K562 (cell line): ENCODE results near the gene ADAMTS14. TPM values are rescaled to one million over a fixed set of nuclear protein-coding genes. Genes with fewer than 3 reads are reported as not detected.
A peak's percentile ranks its signal among the peaks of the same experiment; 100 is the strongest.

Experiments
- ATAC-seq: fragments of 200-7000 bp; cut with Tn5 transposase; 3 replicates; pipeline ENCODE4 v1.9.1; 2020; ENCODE audit warnings: moderate library complexity
- BruUV-seq: library from RNA; stranded (reverse); fragments of 400-500 nt; replicated peaks from 2 replicates; lab custom pipeline; 2021; lab: Mats Ljungman, UMichigan
- CTCF ChIA-PET: fragments of 300-600 bp; formaldehyde crosslinking; extraction: SDS; loops from one replicate; lab custom pipeline; 2021; ENCODE audit warnings: low intra/inter-chr PET ratio; lab: Yijun Ruan, JAX
- POLR2A ChIA-PET: fragments of 300-600, 350-650 bp; sonication (Branson Sonifier 250); formaldehyde crosslinking; extraction: SDS; loops from one replicate; lab custom pipeline; 2021; ENCODE audit warnings: antibody characterized with exemption, inconsistent platforms; lab: Yijun Ruan, JAX
- DNase-seq, 4 experiments: peaks; one replicate each; pipeline versions ENCODE4 v3.0.0 to v3.0.0-alpha.2; 2011 to 2018; ENCODE audit warnings: low spot score in 3 of 4, mixed read lengths in 3 of 4; ENCODE audit errors: extremely low read depth in 1 of 4
- FAIRE-seq: peaks from 2 replicates; lab custom pipeline; 2011; peaks lifted over from hg19 to GRCh38; lab: Jason Lieb, UNC
- H2AFZ ChIP-seq: 2 replicates; pipeline ENCODE4 v1.6.0; 2011; ENCODE audit warnings: low read depth, low read length, control low read depth, inconsistent platforms
- H3K27ac ChIP-seq: fragments of 200-600 bp; 3 replicates; pipeline ENCODE4 v1.8.0; 2011; ENCODE audit warnings: low read depth, mild to moderate bottlenecking, control low read depth, inconsistent platforms, low read length, moderate library complexity, mixed read lengths; ENCODE audit errors: extremely low read depth
- H3K27me3 ChIP-seq, 2 experiments: fragments of 300-600 bp in 1 of 2; 2 replicates in 1 of 2; 3 replicates in 1 of 2; pipeline versions ENCODE4 v1.6.0 to v1.8.0; 2011; ENCODE audit warnings: inconsistent platforms in 2 of 2, low read length in 2 of 2, mild to moderate bottlenecking in 1 of 2, mixed read lengths in 1 of 2, moderate library complexity in 1 of 2; ENCODE audit not compliant: control insufficient read depth in 2 of 2, insufficient read depth in 2 of 2
- H3K36me3 ChIP-seq: fragments of 300-600 bp; 3 replicates; pipeline ENCODE4 v1.8.0; 2011; ENCODE audit warnings: mild to moderate bottlenecking, low read length, inconsistent platforms; ENCODE audit not compliant: control insufficient read depth, insufficient read depth
- H3K4me1 ChIP-seq, 2 experiments: fragments of 200-600 bp in 1 of 2; replicated peaks in 1 of 2; 2 replicates in 1 of 2; 3 replicates in 1 of 2; pipeline versions ENCODE4 v1.5.1 to v1.8.0; 2011; ENCODE audit warnings: inconsistent platforms in 2 of 2, low read length in 2 of 2, mild to moderate bottlenecking in 1 of 2, mixed read lengths in 1 of 2, moderate library complexity in 1 of 2; ENCODE audit not compliant: control insufficient read depth in 2 of 2, insufficient read depth in 2 of 2
- H3K4me2 ChIP-seq: 2 replicates; pipeline ENCODE4 v1.6.1; 2011; ENCODE audit warnings: low read length, control low read depth, inconsistent platforms, mixed read lengths; ENCODE audit not compliant: insufficient read depth
- H3K4me3 ChIP-seq: fragments of 200-600 bp; sonication (generic), shearing (Covaris generic); 2 replicates; pipeline ENCODE4 v1.5.1; 2016; ENCODE audit warnings: control low read depth, inconsistent platforms
- H3K79me2 ChIP-seq: fragments of 200-600 bp; 3 replicates; pipeline ENCODE4 v1.8.0; 2011; ENCODE audit warnings: low read length, inconsistent platforms; ENCODE audit not compliant: control insufficient read depth, insufficient read depth
- H3K9ac ChIP-seq, 2 experiments: 2 replicates each; pipeline versions ENCODE4 v1.6.0 to v1.6.1; 2011; ENCODE audit warnings: low read depth in 2 of 2, low read length in 2 of 2, control low read depth in 1 of 2, inconsistent platforms in 1 of 2, mild to moderate bottlenecking in 1 of 2, mixed read lengths in 1 of 2; ENCODE audit not compliant: insufficient read depth in 1 of 2
- H3K9me1 ChIP-seq: one replicate; pipeline ENCODE4 v1.6.0; 2011; ENCODE audit warnings: inconsistent platforms, mild to moderate bottlenecking, low read length, moderate library complexity; ENCODE audit not compliant: control insufficient read depth, insufficient read depth
- H3K9me3 ChIP-seq: replicated peaks from 2 replicates; pipeline ENCODE4 v1.5.1; 2011; ENCODE audit warnings: low read depth, low read length, inconsistent platforms; ENCODE audit not compliant: control insufficient read depth, insufficient read depth
- H4K20me1 ChIP-seq: replicated peaks from 2 replicates; pipeline ENCODE4 v1.6.1; 2011; ENCODE audit warnings: low read length, inconsistent platforms, mixed read lengths; ENCODE audit not compliant: control insufficient read depth, insufficient read depth
- CSDE1 ChIP-seq, 2 experiments: fragments of 450-650 bp; IDR thresholded peaks; 2 replicates each; pipeline ENCODE4 v1.6.1; 2016; ENCODE audit warnings: mild to moderate bottlenecking in 1 of 2
- CTCFL ChIP-seq: IDR thresholded peaks from 2 replicates; pipeline ENCODE4 v1.6.1; 2011; ENCODE audit warnings: borderline replicate concordance, low read depth, mild to moderate bottlenecking, moderate library complexity, low read length; ENCODE audit not compliant: insufficient read depth, poor library complexity, severe bottlenecking
- POLR3A ChIP-seq: IDR thresholded peaks from 2 replicates; pipeline ENCODE4 v1.6.1; 2011; ENCODE audit warnings: borderline replicate concordance, mild to moderate bottlenecking, moderate library complexity; ENCODE audit not compliant: insufficient read length, insufficient read depth; ENCODE audit errors: extremely low read depth
- ZBED1 ChIP-seq: IDR thresholded peaks from 2 replicates; pipeline ENCODE4 v1.6.1; 2014
- ZNF639 ChIP-seq, 2 experiments: fragments of 200-800 bp in 1 of 2; sonication (Bioruptor generic) in 1 of 2; sonication (generic) in 1 of 2; formaldehyde crosslinking in 1 of 2; IDR thresholded peaks in 1 of 2; conservative IDR thresholded peaks in 1 of 2; 2 replicates each; pipeline versions ENCODE4 v1.5.0 to v1.6.1; 2016 to 2020; ENCODE audit warnings: missing compliant biosample characterization in 1 of 2, missing genetic modification characterization in 1 of 2, missing genetic modification reagents in 1 of 2
- WGBS: fragments of 100-300 bp; shearing (Covaris generic); methylation state at CpG from one replicate; pipeline ENCODE4 v1.1.6; 2016; ENCODE audit warnings: low coverage, mixed read lengths; ENCODE audit not compliant: insufficient coverage; ENCODE audit errors: missing lambda C conversion rate; 5-methylcytosine and 5-hydroxymethylcytosine counted together
- in situ Hi-C: fragments of 300-500 bp; cut with MboI; formaldehyde crosslinking; loops from 4 replicates; pipeline ENCODE4 v1.15.0; 2018; ENCODE audit warnings: inconsistent platforms, mixed read lengths
- intact Hi-C: fragments of 100-400 bp; cut with micrococcal nuclease; formaldehyde crosslinking; loops from 2 replicates; pipeline ENCODE4 v1.14.2; 2022
- polyA plus RNA-seq, 8 experiments: library from polyadenylated mRNA; depleted of rRNA in 4 of 8; stranded (reverse) in 5 of 8; unstranded in 3 of 8; fragments of >200 nt; fragmentation: Nextera tagmentation in 2 of 8; fragmentation: Illumina TruSeq in 1 of 8; extraction: Ambion mirVana in 2 of 8; extraction: Trizol in 1 of 8; gene quantifications; 2 replicates each; pipeline versions ENCODE4 v1.2.1 to v1.2.3, GENCODE V29; 2011 to 2014; ENCODE audit warnings: inconsistent platforms in 1 of 8, missing spikeins in 1 of 8
- total RNA-seq, 7 experiments: library from RNA; depleted of rRNA in 6 of 7; stranded (reverse); fragments of >200 nt in 6 of 7; fragmentation: Illumina TruSeq in 2 of 7; extraction: Trizol in 2 of 7; gene quantifications; 2 replicates each; pipeline versions ENCODE4 v1.2.1 to v1.2.3, GENCODE V29; 2011 to 2021; ENCODE audit warnings: low replicate concordance in 1 of 7

Gene ADAMTS14
- total and polyA plus RNA-seq, 9 of the 15 experiments (the other 6 are each of a cell fraction or from before 2014, with no cell fraction given), result 0.04 to 37.4 (median 15.9) TPM

DNA sequence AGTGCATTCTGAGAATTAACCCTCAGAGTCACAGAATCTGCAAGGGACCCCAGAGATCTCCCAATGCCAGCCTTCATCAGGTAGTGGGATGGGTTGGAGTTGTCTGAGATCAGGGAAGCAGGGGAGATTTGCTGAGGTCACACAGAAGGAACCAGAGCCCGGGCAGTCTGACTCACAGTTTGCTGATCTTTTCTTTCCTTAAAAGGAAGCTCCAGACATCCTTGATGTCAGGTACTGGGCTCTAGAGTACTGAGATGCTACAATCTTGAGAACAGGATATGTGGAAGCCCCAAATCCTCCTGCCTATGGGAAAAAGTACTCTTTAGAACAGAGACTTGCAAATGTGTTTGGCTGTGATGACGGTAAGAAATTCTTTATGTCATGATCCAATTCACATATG, 112.2 kb downstream of the ADAMTS14 start (continued):
- TF ChIP-seq ZBED1 (no peak), ZNF639 (CRISPR knock-in tag; conservative IDR thresholded peaks at IDR 0.05 in 1 of 2, IDR thresholded peaks at IDR 0.05 in 1 of 2) (no peak), POLR3A (no peak)

DNA sequence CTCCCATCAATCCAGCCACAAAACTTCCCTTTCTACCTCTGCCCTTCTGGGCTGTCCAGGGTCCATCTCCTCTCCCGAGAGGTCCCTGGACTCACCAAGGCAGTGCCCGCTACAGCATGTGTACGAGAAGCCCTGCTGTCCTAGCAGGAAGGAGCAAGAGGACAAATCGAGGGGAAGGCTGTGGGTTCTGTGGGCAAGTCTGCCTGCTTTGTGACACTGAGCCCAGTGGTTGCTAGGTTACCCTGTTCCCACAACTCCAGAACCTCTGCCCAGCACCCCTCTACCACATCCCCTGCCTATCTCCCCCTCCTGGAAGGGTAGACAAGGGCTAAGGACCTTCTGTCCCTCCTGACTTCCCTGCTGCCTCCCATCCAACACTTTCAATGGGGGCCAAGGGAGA, 112.9 kb downstream of the ADAMTS14 start, which contains the start of gene TBATA:
TSS of gene TBATA (minus strand) at position 188 of the 400 bp plus-strand sequence. CDS start 1,998 bp downstream, outside the sequence.
- Histone ChIP-seq H3K4me1 (peaks cover 2 to 4% of the 10 kb centered on the region in 2 experiments; a peak in 3 of 5 replicates), H3K9me3 (no peaks in the 10 kb centered on the region), H3K4me3 (no peak within 1 kb of the TSS), H3K79me2 (no peaks in the 10 kb centered on the region), H3K9ac (peak within 1 kb of the TSS in 1 of 2 experiments; percentile 38; a peak in 1 of 4 replicates), H4K20me1 (no peaks in the 10 kb centered on the region)
- CTCF ChIA-PET, result no interaction called here
- intact Hi-C loops, result no loop called here
- POLR2A ChIA-PET, result no interaction called here
- 25% methylated on average over 4 of the region's 4 CpGs for WGBS
- TF ChIP-seq CSDE1 (IDR thresholded peaks at IDR 0.05) (no peak), CTCFL (no peak)
- TF ChIP-seq, all 486 proteins: peak for 0
- Histone ChIP-seq H2AFZ (no peak within 1 kb of the TSS), H3K36me3 (no peaks in the 10 kb centered on the region), H3K27ac (no peak within 1 kb of the TSS), H3K9me1 (no peaks in the 10 kb centered on the region), H3K27me3 (peaks cover 7 to 8% of the 10 kb centered on the region in 2 experiments; a peak in 4 of 5 replicates), H3K4me2 (no peak within 1 kb of the TSS)
- FAIRE-seq, result no peak
- DNase-seq, result no peak
- ATAC-seq, result no peak
- BruUV-seq, result no TSS peak
- in situ Hi-C loops, result no loop called here
